NCI-H510A (cell line): ENCODE data around the gene LPCAT1.
"Not testable (repeated sequence)": the region's sequence is repeated elsewhere in the genome, so short reads cannot be mapped to it uniquely, and the experiment has no call there.

Experiments used
- DNase-seq: peaks from one replicate; lab custom pipeline; 2025; lab: John Stamatoyannopoulos, UW

The LPCAT1 gene

GRCh38 chr5:1541702-1542400 is 18.1 kb upstream of the LPCAT1 start:
- DNase-seq, result no peak

GRCh38 chr5:1540831-1541701 is 17.3 kb upstream of the LPCAT1 start:
- DNase-seq, result no peak

- no peak for DNase-seq
These were observed 16.4 kb upstream of the LPCAT1 start for GRCh38 chr5:1540166-1540565.

- not testable (repeated sequence) for DNase-seq
These were observed 15.8 kb upstream of the LPCAT1 start for GRCh38 chr5:1539393-1540161.

GRCh38 chr5:1538741-1539392 is 15.1 kb upstream of the LPCAT1 start:
- no peak for DNase-seq

- DNase-seq, result no peak
These were observed 14.5 kb upstream of the LPCAT1 start for GRCh38 chr5:1538276-1538675.

GRCh38 chr5:1537603-1538154 is 13.9 kb upstream of the LPCAT1 start:
- DNase-seq, result no peak

GRCh38 chr5:1536871-1537602 is 13.3 kb upstream of the LPCAT1 start:
- DNase-seq, result no peak

- DNase-seq, result no peak
These were observed 12.6 kb upstream of the LPCAT1 start for GRCh38 chr5:1536322-1536845.

GRCh38 chr5:1535646-1536045 is 11.9 kb upstream of the LPCAT1 start:
- DNase-seq, result no peak

GRCh38 chr5:1532384-1532783 is 8.6 kb upstream of the LPCAT1 start:
- DNase-seq, result no peak

GRCh38 chr5:1529498-1529897 is 5.7 kb upstream of the LPCAT1 start:
- DNase-seq, result no peak

- DNase-seq, result no peak
These were observed 3.9 kb upstream of the LPCAT1 start for GRCh38 chr5:1527533-1528205.

GRCh38 chr5:1526681-1527131 is 2.9 kb upstream of the LPCAT1 start:
- DNase-seq, result no peak

- no peak for DNase-seq
These were observed 2.5 kb upstream of the LPCAT1 start for GRCh38 chr5:1526190-1526631.

GRCh38 chr5:1525624-1526189 is 1.9 kb upstream of the LPCAT1 start:
- DNase-seq, result no peak

- no peak for DNase-seq
These were observed 1.3 kb upstream of the LPCAT1 start for GRCh38 chr5:1524799-1525623.

- no peak for DNase-seq
These were observed 680 bp upstream of the LPCAT1 start for GRCh38 chr5:1524481-1524798.

- no peak for DNase-seq
These were observed 324 bp downstream of the LPCAT1 start for GRCh38 chr5:1523480-1523792.
